Muscle layer of colon (tissue), 2 donors: ENCODE results near the gene UGT1A6.

Source experiments
- H3K27ac ChIP-seq: one replicate; pipeline ENCODE4 v1.7.0; 2013; ENCODE audit warnings: low read depth, mild to moderate bottlenecking, low read length, moderate library complexity
- H3K27me3 ChIP-seq, 2 donors: one replicate each; pipeline ENCODE4 v1.7.0; 2013; ENCODE audit warnings: low read length in 2 of 2, mild to moderate bottlenecking in 2 of 2; ENCODE audit not compliant: insufficient read depth in 2 of 2, control insufficient read depth in 1 of 2
- H3K36me3 ChIP-seq: one replicate; pipeline ENCODE4 v1.7.0; 2013; ENCODE audit warnings: mild to moderate bottlenecking, low read length; ENCODE audit not compliant: insufficient read depth
- H3K4me1 ChIP-seq: one replicate; pipeline ENCODE4 v1.7.0; 2013; ENCODE audit warnings: mild to moderate bottlenecking, low read length; ENCODE audit not compliant: insufficient read depth
- H3K4me3 ChIP-seq, 2 donors: one replicate each; pipeline ENCODE4 v1.7.0; 2013; ENCODE audit warnings: low read length in 2 of 2, low read depth in 1 of 2, mild to moderate bottlenecking in 1 of 2, moderate library complexity in 1 of 2
- H3K9ac ChIP-seq: one replicate; pipeline ENCODE4 v1.7.0; 2013; ENCODE audit warnings: low read length
- H3K9me3 ChIP-seq: one replicate; pipeline ENCODE4 v1.7.0; 2013; ENCODE audit warnings: mild to moderate bottlenecking, low read length
- donor health status: abdominal sarcoma.
- donor health status: Adenocarcinoma of cecum.

UGT1A6 gene

DNA sequence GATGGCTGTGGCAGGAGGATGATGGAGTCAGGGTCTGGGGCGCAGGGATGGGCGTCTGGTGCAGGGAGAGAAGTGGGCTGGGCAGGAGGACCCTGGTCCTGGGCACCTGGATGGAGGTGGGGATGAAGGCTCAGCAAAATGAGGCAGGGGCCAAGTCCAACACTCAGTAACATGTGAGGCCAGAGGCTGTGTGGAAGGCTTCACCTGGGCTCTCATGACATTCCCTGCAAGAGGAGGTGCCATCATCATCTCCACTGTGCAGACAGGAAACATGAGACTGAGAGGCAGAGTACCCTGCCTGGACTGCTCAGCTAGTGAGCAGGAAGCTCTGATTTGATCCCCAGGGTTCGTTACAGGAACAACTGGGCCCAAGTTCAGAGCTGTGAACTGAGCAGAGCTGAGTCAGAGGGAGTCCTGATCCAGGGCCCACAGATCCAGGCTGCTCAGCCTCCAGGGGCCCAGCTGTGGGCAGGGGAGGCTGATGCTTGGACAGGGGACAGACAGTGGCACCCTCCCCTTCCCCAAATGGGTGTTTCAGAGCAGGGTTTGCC lies 124.7 kb downstream of the UGT1A6 start:
- Histone ChIP-seq H3K4me1 (no peaks in the 10 kb centered on the region), H3K27me3 (no peaks in the 10 kb centered on the region), H3K9ac (no peak overlapping the region), H3K27ac (no peak overlapping the region), H3K9me3 (no peaks in the 10 kb centered on the region), H3K4me3 (no peak overlapping the region), H3K36me3 (no peaks in the 10 kb centered on the region)

DNA sequence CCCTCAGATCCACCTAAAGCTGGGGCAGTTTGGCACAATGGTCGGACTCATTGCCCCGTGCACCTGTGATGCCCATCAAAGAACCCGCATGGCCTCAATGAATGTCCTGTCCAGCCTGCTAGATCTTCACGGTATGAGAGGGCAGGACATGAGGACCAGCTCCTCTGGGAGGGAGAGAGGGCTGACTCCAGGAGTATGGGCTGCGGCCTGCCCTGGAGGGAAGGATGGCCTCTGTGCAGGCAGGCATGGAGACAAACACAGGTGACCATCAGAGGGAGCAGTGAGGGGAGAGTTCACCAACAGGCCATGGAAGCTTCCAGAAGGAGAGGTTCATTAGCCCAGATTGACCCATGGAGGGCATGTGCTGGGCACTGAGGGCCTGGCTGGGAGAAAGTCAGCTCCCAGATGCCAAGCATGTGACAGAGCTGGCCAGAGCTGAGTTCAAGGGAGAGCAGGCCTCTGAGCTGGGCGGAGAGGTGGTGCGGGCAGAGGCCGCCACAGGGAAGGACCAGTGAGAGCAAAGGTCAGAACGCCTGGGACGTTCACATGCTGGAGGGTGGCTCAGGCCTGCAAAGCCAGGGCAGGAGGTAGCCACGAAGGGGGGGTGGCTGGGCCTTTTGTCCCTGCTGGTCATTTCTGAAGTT lies 125.4 kb downstream of the UGT1A6 start:
- no peak overlapping the region for H3K9ac ChIP-seq
- no peak overlapping the region for H3K4me3 ChIP-seq
- no peak overlapping the region for H3K27ac ChIP-seq
- H3K9me3 ChIP-seq, result no peaks in the 10 kb centered on the region
- no peaks in the 10 kb centered on the region for H3K4me1 ChIP-seq
- H3K36me3 ChIP-seq, result no peaks in the 10 kb centered on the region
- H3K27me3 ChIP-seq, result no peaks in the 10 kb centered on the region

DNA sequence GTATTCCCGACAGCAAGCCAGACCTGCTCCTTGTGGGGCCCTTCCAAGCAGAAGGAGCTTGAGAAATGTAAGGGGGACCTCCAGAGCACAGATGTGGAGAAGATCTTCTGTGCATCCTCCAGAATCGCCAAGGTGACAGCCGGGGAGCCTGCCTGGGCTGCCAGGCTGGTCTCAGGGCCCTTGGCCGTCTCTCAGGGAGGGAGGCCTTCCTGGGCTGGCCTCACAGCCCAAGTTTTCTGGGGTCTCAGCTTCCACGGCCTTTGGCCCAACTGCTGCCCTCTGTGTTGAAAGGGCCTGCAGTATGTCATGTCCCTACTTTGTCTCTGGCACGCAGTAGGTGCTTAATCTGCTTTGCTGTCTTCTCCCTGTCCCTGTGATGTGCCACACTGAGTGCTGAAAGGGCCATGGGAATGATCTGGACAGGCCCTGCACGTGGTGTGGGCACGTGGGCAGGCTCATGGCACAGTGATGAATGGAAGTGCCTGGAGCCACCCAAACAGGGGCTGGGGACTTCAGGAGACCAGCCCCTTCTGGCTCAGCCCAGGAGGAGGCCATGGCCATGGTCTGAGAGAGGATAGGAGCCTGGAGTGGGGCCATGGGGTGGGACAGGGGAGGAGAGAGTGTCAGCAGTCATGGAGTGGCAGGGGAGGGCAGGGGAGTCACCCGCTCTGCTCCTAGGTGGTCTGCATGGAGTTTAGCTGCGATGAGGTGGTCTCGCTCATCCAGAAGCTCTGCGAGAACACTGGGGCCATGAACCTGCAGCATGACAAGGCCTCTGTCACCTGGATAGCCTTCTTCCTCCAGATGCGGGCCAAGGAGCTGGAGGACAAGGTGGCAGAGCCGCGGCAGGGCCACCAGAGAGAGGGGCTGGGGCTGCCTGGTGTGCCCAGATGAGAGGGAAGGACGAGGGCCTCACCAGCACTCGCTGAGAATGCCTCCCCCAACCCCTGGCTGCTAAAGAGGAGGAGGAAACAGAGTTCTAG lies 126.2 kb downstream of the UGT1A6 start:
- Histone ChIP-seq H3K9ac (no peak overlapping the region), H3K4me1 (no peaks in the 10 kb centered on the region)

DNA sequence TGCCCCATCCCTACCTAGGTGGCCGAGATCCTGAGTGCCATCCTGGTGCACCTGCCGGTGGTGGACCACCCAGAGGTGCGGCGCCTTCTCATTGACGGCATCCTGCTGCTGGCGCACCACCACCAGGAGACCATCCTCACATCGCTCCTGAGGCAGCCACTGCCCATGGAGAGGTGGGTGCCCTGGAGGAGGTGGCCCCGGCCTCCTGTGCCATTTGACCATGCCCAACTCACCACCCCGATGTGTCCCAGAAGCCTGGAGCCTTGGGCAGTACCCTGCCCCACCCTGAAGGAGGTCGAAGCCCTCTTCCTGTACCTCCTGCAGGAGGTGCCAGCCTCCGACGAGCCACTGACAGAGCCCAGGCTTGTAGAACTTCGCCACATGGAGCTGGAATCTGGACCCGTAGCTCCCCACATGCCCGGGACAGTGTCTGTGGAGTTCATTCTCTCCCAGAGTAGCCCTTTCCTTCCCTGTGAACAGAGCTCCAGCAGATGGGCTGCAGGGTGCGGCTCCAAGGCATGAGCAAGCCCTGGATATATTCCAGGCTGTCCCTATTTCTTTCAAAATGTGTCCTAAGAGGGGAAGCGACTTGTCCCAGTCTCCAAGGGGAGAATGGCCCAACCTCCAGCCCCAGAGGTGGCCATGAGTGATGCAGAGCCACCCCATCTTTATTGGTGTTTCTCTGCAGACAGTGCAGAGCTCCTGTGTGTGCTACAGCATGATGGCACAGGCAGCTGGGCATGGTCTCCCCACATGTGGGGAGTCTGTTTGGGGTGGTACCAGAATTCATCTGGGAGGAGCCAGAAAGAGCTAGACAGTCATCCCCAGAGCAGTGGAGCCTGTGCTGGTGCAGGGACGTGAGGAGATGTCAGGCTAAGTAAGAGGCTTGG lies 127.4 kb downstream of the UGT1A6 start:
- Histone ChIP-seq H3K4me3 (no peak overlapping the region), H3K27ac (no peak overlapping the region), H3K27me3 (no peaks in the 10 kb centered on the region), H3K36me3 (no peaks in the 10 kb centered on the region), H3K4me1 (no peaks in the 10 kb centered on the region), H3K9me3 (no peaks in the 10 kb centered on the region), H3K9ac (no peak overlapping the region)

More for the DNA sequence above, 126.2 kb downstream of the UGT1A6 start:
- Histone ChIP-seq H3K36me3 (no peaks in the 10 kb centered on the region), H3K27me3 (no peaks in the 10 kb centered on the region), H3K27ac (no peak overlapping the region), H3K4me3 (no peak overlapping the region), H3K9me3 (no peaks in the 10 kb centered on the region)

DNA sequence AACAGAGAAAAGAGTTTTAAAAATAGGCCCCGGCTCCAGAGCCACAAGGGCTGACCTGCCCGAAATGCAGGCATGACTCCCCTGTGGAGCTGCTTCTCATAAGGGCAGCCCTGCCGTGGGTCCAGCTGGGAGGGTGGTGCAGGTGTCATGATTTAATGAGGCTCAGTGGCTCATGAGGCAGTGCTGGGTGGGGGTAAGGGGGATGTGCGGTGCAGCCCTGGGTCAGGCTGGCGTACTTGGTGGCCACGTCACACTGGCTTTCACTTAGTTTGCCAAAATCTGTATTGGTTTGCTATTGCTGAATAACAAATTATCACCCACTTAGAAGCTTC lies 128.1 kb downstream of the UGT1A6 start:
- Histone ChIP-seq H3K27ac (no peak overlapping the region), H3K9me3 (no peaks in the 10 kb centered on the region), H3K4me3 (no peak overlapping the region), H3K27me3 (no peaks in the 10 kb centered on the region), H3K4me1 (no peaks in the 10 kb centered on the region), H3K36me3 (no peaks in the 10 kb centered on the region), H3K9ac (no peak overlapping the region)

DNA sequence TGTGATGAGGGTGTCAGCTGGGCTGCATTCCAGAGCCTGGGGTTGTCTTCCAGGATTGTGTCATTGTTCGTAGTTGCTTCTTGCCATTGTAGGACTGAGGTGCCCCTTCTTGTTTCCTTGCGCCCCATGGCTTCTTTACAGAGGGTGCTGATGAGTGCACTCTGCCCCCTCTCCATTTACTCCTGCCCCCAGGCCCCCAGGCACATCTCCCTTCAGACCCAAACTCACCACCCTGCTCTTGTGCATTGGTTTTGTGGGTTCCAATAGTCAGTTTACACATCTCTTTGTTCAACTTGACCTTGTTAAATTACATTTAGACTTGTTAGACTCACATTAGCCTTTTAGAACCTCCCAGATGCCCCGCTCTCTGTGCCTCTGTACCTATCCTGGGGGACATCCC lies 128.5 kb downstream of the UGT1A6 start:
- H3K9ac ChIP-seq, result no peak overlapping the region
- no peak overlapping the region for H3K4me3 ChIP-seq
- no peak overlapping the region for H3K27ac ChIP-seq
- no peaks in the 10 kb centered on the region for H3K9me3 ChIP-seq
- H3K36me3 ChIP-seq, result no peaks in the 10 kb centered on the region
- H3K4me1 ChIP-seq, result no peaks in the 10 kb centered on the region
- H3K27me3 ChIP-seq, result no peaks in the 10 kb centered on the region

DNA sequence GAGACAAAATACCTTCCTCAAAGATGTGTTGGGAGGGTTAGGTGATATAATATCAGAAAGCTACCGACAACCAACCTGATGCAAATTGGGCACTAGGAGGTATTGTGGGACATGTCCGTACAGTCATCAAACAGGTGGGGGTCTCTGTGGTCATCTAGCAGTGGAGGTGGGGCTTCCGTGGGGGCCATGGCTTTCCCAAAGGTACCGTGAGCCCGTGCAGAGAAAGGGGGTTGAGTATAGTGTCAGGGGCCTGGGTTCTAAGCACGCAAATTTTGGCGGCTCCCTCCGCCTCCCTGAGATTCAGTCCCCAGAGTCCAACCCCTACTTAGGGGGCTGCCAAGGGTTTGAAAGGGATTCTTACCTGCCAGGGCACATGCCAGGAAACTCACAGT lies 129.0 kb downstream of the UGT1A6 start:
- H3K9ac ChIP-seq, result no peak overlapping the region
- no peak overlapping the region for H3K4me3 ChIP-seq
- H3K27me3 ChIP-seq, result no peaks in the 10 kb centered on the region
- no peaks in the 10 kb centered on the region for H3K4me1 ChIP-seq
- no peaks in the 10 kb centered on the region for H3K36me3 ChIP-seq
- no peaks in the 10 kb centered on the region for H3K9me3 ChIP-seq
- H3K27ac ChIP-seq, result no peak overlapping the region

DNA sequence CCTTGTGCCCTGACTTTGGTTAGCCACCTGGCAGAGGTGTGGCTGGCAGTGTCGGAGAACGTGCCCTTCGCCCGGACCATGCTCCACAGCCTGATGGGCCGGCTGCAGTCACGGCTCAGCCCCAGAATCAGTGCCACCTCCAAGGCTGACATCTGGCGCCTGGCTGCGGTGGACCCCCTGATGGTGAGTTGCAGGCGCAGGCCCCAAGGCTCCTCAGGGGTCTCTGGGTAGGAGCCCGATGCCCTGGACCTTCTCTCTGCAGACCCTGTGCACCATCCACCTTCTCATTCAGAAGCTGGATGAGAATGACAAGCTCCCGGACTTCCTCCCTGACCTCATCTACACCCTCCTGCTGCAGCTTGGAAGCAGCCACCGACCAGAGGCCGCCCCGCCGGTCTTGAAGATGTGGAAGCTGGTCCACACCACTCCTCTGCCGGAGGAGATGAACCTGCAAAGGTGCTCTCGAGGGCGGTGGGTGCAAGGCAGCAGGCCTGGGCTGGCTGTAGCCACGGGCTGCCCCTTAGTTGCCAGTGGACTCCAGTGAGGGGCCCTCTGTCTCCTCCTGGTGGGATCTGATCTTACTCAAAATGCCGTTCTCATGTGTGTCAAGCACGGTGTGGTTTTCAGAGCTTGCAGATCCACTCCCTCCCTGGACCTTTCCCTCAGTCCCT lies 129.5 kb downstream of the UGT1A6 start:
- Histone ChIP-seq H3K4me1 (no peaks in the 10 kb centered on the region), H3K9me3 (no peaks in the 10 kb centered on the region), H3K27ac (no peak overlapping the region), H3K27me3 (no peaks in the 10 kb centered on the region), H3K36me3 (no peaks in the 10 kb centered on the region), H3K9ac (no peak overlapping the region), H3K4me3 (no peak overlapping the region)
